ENCODE data around the gene SLC29A2.
"Not testable (repeated sequence)": the region's sequence is repeated elsewhere in the genome, so short reads cannot be mapped to it uniquely, and the experiment has no call there.

The SLC29A2 gene

DNA sequence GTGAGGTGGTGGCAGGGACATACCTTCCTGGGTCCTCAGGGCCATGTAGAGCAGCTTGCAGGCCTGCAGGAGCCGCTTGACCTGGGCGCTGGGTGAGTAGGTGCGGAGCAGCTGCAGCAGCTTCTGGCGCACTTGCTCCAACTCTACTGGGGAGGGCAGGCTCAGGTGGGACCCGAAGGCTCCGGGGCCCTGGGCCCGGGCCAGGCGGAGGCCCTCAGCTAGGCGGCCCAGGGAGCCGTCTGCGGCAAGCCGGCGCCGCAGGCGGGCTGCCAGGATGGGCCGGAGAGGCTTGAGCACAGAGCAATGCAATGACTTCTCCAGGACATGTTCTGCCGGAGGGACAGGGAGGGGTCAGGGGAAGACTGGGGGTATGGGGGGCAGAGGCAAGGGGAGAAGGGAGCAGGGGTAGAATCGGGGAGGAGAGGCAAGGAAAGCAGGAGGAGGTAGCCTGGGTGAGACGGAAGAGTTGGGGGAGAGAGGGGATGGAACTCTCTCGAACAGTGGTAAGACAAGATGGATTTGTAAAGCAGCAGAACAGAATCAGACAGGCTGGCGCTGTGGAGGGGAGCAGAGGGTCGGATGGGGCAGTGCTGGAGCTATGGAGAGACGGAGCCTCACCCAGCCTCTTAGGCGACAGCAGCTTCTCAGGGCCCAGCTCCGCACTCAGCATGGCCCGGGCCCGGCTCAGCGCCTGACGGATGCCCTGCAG lies 37.5 kb downstream of the SLC29A2 start:
- no peak for DNase-seq (ENCODE audit: low read depth)

DNA sequence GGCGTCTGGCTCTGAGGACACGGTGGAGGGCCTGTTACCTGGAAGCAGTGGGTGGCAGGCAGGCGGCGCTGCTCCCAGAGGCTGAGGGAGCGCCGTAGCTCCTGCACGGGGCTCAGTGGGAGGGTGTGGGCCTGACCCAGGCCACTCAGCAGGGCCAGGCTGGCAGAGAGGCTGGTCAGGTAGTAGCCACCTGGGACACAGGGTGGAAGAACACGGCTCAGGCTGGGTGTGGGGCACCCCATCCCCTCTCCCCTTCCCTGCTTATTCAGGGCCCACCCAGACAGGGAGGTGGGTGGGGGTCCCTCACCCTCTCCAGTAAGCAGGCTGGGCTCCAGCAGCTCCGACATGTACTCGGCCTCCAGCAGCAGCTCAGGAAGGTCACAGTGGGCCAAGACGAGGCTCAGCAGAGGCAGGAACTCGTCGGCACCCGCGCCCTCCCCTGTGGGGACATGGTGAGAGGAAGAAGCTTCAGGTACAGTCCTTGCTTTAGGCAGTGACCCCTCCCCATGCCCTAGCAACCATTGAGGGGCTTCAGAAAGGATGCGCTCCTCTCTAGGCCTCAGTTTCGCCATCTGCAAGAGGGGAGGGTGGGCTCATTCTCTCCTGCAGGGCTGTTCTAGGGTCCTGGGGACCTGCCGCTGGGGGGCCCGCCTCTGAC lies 38.2 kb downstream of the SLC29A2 start:
- DNase-seq (ENCODE audit: low read depth), result no peak

DNA sequence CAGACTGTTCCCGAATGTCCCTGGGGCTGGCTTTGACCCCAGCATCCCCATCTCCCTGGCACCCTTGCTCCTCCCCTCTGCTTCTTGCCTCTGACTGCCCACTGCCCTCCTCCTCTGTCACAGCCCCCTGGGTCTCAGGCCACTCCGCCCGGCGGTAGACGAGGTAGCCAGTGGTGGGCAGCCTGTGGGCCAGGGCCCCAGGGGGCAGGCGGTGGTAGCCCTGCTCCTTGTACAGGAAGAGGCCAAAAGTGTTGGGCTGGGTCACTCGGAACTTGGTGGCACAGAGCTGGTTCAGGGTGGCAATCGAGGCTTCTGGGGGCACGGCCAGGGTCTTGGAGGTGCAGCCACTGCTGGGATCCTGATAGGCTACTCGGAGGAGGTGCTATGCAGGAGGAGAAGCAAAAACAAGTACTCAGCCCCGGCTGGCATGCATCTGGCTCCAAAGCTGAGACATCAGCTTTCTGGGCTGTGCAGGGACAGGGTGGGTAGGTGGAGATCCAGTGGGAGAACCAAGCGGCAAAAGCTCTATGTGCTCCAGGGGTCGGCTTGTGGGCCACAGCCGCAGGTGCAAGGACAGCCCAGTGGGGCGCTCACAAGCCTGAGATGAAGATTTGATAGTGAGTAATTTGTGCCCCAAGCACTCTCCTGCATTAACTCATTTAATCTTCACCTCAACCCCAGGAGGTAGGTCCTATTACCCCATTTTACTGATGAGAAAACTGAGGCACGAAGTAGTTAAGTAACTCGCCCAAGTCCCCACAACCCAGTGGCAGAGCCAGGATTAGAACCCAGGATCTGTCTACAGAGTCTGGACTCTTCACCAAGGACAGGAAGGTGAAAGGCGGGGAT lies 39.0 kb downstream of the SLC29A2 start:
- DNase-seq (ENCODE audit: low read depth), result no peak

DNA sequence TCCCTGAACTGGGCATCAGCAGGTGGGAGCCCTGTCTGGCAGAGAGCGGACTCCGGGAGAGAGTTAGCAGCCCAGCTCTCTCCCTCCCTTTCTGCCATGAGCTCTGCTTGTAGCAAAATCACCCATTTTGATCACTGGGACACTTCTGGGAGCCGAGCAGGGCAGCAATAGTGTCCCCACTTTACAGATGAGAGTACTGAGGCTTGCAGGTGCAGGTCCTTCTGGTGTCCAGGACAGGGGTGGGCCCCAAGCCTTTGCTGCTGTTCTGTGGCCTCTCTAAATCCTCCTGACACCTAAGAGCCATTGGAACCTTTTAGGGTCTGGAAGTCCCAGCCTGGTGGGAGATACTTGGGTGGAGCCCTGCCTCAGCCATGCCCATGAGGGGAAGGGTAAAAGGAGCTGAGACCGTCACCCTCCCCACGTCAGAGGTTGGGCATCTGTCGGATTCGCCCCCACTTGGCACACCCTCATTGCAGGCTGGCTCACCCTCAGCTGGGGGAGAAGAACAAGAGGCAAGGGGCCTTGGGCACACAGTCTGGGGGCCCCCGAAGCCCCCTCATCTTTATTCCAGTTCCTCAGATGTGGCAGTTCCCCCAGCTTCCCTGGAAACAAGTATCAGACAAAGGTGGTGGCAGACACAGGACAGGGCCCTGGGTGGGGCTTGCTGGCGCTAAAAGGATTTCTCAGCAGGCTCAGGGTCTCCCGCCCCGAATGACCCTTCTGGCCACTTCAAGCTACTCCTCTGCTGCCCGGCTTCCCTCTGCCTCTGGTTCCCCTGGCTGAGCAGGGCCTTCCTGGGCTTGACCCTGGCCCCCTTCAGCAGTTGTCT lies 39.8 kb downstream of the SLC29A2 start:
- DNase-seq (ENCODE audit: low read depth), result no peak

DNA sequence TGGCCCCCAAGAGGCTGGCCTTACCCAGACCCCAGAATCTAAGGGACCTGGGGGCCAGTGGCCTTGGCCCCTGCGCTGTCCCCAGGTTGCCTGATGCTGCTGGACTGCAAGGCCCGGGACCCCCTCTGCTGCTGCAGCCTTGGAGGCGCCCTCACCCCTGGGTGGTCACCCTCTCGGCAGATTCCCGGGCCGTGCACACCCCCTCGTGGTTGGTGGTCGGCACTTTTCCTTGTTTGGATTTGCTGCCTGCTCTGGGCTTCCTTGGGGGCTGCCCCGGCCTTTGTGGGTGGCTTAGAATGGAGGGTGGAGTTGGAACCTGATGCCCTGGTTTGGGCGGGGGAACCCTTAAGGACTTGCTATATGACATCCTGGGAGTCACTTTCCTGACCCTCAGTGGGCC lies 40.6 kb downstream of the SLC29A2 start:
- no peak for DNase-seq (ENCODE audit: low read depth)

- DNase-seq (ENCODE audit: low read depth), result no peak
Observed at GRCh38 chr11:66329165-66329673, 42.3 kb downstream of the SLC29A2 start.

- no peak for DNase-seq (ENCODE audit: low read depth)
Observed at GRCh38 chr11:66328302-66329144, 43.0 kb downstream of the SLC29A2 start.

- no peak for DNase-seq (ENCODE audit: low read depth)
Observed at GRCh38 chr11:66328031-66328301, 43.6 kb downstream of the SLC29A2 start.

DNA sequence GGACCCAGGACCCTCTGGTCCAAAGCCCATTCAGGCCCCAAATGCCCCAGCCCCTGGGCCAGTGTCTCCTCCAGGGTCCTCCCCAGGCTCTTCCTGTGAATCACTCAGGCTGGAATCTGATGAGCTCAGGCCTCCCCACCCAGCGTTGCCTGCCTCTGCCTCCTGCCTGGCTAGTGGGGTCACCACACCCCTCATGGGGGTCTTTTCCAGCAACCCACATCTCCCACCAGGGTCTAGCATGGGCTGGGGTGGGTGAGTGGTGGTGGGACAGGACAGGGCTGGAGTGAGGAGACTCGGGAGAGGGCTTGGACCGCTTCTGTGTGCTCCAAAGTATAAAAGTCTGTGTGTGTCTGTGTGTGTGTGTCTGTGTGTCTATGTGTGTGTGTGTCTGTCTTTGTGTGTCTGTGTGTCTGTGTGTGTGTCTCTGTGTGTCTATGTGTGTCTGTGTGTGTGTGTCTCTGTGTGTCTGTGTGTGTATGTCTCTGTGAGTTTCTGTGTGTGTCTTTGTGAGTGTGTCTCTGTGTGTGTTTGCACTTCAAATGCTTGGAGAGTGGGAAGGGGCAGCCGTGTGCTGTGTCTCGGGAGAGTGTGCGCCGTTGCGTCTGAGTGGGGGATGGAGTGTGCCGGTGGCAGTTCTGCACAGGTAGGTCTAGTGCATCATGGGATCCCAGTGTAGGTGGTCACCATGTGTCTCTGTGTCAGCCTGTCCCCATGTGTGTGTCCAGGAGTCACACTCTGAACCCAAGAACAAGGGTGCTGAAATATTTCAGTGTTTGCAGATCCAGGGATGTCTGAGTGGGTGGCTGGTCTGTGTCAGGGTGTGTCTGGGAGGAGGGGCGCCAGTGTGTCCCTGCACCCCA lies 44.2 kb downstream of the SLC29A2 start:
- DNase-seq (ENCODE audit: low read depth), result no peak

DNA sequence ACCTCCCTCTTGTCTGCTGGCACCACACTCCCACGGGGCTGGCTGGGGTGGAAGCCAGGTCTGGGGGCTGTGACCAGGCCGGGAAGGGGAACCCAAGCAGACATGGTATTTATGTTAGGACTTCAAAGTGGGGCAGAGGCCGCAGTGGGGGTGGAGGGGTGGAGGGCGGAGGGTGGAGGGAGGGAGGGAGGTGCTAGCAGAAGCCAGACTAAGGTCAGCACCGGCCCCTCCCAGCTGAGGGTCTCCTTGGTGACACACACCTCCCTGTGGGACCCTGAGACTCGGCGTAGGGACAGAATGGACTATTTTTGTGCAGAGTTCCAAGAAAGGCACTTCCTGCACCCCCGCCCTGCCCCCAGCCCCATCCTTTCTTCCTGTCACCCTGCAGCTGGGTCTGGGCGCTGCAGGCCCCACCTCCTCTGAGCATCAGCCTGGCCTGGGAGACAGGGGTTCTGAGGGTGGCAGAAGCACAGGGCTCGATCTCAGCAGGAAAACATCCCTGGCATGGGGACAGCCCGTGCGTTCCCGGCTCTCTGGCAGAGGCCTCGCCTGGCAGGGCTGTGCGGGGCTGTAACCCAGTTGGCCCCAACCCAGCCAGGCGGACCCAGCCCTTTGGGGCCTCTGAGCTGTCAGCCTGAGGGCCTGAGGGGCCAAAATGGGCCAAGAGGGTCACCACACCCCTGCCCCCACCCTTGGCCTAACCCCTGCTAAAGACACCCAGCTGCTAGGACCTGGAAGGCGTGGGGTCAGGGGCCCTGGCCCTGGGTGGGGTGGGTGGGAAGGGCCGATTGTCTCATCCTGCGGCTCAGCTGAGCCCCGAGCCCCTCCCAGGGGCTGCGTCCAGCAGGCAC lies 45.1 kb downstream of the SLC29A2 start:
- DNase-seq (ENCODE audit: low read depth), result no peak

- DNase-seq (ENCODE audit: low read depth), result no peak
Observed at GRCh38 chr11:66325263-66325671, 46.3 kb downstream of the SLC29A2 start.

DNA sequence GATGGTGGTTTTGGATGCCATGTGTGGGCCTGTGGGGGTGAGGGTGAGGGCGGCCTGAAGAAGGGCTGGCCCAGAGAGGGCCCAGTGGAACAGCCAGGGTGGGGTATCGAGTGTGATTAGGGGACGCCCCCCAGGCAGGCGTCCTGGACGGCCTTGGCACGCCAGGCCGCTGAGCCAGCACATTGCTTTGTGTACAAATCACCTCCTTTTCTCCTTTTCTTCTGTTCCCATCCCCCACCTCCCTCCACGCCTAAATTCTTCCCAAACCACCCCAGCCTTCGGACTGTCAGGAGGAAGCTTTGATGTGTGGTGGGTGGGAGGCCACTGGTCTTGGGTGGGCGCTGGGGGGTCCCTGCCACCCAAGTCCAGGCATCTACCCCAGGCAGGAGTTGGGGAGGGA lies 46.9 kb downstream of the SLC29A2 start:
- DNase-seq (ENCODE audit: low read depth), result no peak

DNA sequence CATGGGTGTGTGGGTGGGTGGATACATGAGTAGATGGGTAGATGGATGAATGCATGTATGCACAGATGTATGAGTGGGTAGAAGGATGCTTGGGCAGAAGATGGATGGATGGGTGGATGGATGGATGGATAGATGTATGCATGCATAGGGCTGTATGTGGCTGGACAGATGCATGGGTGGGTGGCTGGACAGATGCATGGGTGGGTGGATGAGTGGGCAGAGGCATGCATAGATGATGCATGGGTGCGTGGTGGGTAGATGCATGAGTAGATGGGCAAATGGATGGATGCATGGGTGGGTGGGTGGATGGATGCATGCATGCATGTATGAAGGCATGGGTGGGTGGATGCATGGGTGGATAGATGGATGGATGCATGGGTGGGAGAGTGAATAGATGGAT lies 47.9 kb downstream of the SLC29A2 start:
- DNase-seq (ENCODE audit: low read depth), result no peak

DNA sequence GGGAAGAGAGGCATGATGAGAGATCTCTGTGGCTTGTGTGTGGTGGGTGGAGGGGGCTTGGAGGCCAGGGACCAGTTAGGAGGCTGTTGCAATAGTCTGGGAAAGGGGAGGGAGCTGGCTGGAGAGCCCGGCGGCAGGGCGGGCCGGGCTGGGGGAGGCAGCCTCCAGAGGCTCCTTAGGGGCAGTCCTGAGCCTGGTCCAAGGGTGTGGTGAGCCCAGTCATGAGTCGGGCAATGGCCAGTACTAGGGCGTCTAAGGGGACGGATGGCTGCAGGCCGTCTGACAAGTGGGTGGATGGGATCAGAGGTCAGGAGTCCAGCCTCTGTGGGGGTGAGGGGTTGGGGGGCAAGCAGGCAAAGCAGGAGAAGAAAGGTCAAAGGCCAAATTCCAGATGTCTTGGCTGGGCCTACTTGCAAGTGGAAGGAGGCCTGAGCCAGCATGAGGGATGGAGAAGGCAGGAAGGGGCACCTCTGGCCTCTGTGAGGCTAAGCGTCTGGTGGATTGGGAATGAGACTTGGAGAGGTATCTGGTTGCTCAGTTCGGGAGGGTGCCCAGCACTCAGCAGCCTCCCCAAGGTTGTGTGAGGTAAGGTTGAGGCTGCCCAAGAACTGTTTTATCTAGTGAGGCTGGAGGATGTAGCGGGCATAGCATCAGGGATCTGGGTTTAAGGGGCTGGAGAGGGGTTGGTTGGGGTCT lies 48.7 kb downstream of the SLC29A2 start:
- DNase-seq (ENCODE audit: low read depth), result no peak

GRCh38 chr11:66321606-66322005 lies 50.0 kb downstream of the SLC29A2 start:
- DNase-seq (ENCODE audit: low read depth), result no peak

- not testable (repeated sequence) for DNase-seq (ENCODE audit: low read depth)
Observed at GRCh38 chr11:66320748-66321147, 50.8 kb downstream of the SLC29A2 start.

- not testable (repeated sequence) for DNase-seq (ENCODE audit: low read depth)
Observed at GRCh38 chr11:66320289-66320688, 51.3 kb downstream of the SLC29A2 start.

- DNase-seq (ENCODE audit: low read depth), result no peak
Observed at GRCh38 chr11:66318600-66318970, 53.0 kb downstream of the SLC29A2 start.

Measured in HS-27A (cell line).